ENCODE data around the gene SLPI.

SLPI gene

GRCh38 chr20:45275338-45275737, 21.0 kb upstream of the SLPI start:
- no peak for DNase-seq (ENCODE audit: low read depth in 3 of 3)

GRCh38 chr20:45269754-45270270, 15.4 kb upstream of the SLPI start:
- no peak for DNase-seq (ENCODE audit: low read depth in 3 of 3)

GRCh38 chr20:45269056-45269455, 14.7 kb upstream of the SLPI start:
- no peak for DNase-seq (ENCODE audit: low read depth in 3 of 3)

- no peak for DNase-seq (ENCODE audit: low read depth in 3 of 3)
Observed at GRCh38 chr20:45268531-45268930, 14.2 kb upstream of the SLPI start.

GRCh38 chr20:45266977-45267376, 12.6 kb upstream of the SLPI start:
- no peak for DNase-seq (ENCODE audit: low read depth in 3 of 3)

- no peak for DNase-seq (ENCODE audit: low read depth in 3 of 3)
Observed at GRCh38 chr20:45263556-45264266, 9.3 kb upstream of the SLPI start.

- DNase-seq (ENCODE audit: low read depth in 3 of 3) = no peak
Observed at GRCh38 chr20:45258664-45259063, 4.3 kb upstream of the SLPI start.

GRCh38 chr20:45258259-45258658, 3.9 kb upstream of the SLPI start:
- DNase-seq (ENCODE audit: low read depth in 3 of 3) = no peak

GRCh38 chr20:45257711-45258110, 3.3 kb upstream of the SLPI start:
- no peak for DNase-seq (ENCODE audit: low read depth in 3 of 3)

- DNase-seq (ENCODE audit: low read depth in 3 of 3) = no peak
Observed at GRCh38 chr20:45257161-45257560, 2.8 kb upstream of the SLPI start.

GRCh38 chr20:45253261-45253660, 1.1 kb downstream of the SLPI start:
- DNase-seq (ENCODE audit: low read depth in 3 of 3) = no peak

GRCh38 chr20:45251884-45252560, 2.3 kb downstream of the SLPI start:
- DNase-seq (ENCODE audit: low read depth in 3 of 3) = no peak

GRCh38 chr20:45248609-45249008, 5.8 kb downstream of the SLPI start:
- DNase-seq (ENCODE audit: low read depth in 3 of 3) = no peak

- no peak for DNase-seq (ENCODE audit: low read depth in 3 of 3)
Observed at GRCh38 chr20:45247865-45248264, 6.5 kb downstream of the SLPI start.

GRCh38 chr20:45246109-45246508, 8.3 kb downstream of the SLPI start:
- no peak for DNase-seq (ENCODE audit: low read depth in 3 of 3)

GRCh38 chr20:45238139-45238538, 16.2 kb downstream of the SLPI start:
- no peak for DNase-seq (ENCODE audit: low read depth in 3 of 3)

GRCh38 chr20:45235995-45236394, 18.4 kb downstream of the SLPI start:
- no peak for DNase-seq (ENCODE audit: low read depth in 3 of 3)

- DNase-seq (ENCODE audit: low read depth in 3 of 3) = no peak
Observed at GRCh38 chr20:45230631-45231030, 23.7 kb downstream of the SLPI start.

- no peak for DNase-seq (ENCODE audit: low read depth in 3 of 3)
Observed at GRCh38 chr20:45229264-45230056, 24.9 kb downstream of the SLPI start.

- DNase-seq (ENCODE audit: low read depth in 3 of 3) = no peak
Observed at GRCh38 chr20:45226287-45226686, 28.1 kb downstream of the SLPI start.

- DNase-seq (ENCODE audit: low read depth in 3 of 3) = no peak
Observed at GRCh38 chr20:45223136-45223535, 31.2 kb downstream of the SLPI start.

- DNase-seq (ENCODE audit: low read depth in 3 of 3) = no peak
Observed at GRCh38 chr20:45221076-45221475, 33.3 kb downstream of the SLPI start, which contains the start of gene SEMG2. SEMG2 (plus strand) TSS chr20:45221373; CDS start chr20:45221390, 17 bp downstream.

All from stimulated activated CD4-positive, alpha-beta T cell treated with anti-CD3 and anti-CD28 coated beads, TNF-alpha, amount 100 ng/mL, for 4 hours (primary cell).